Activated CD8-positive, alpha-beta memory T cell treated with anti-CD3 and anti-CD28 coated beads, Interleukin-2, amount 50 U/mL, for 24 hours (primary cell): ENCODE data around the gene GLT1D1.
A peak's percentile ranks its signal among the peaks of the same experiment; 100 is the strongest.
"Not testable (repeated sequence)": the region's sequence is repeated elsewhere in the genome, so short reads cannot be mapped to it uniquely, and the experiment has no call there.

Experiments
- DNase-seq: peaks from one replicate; pipeline ENCODE4 v3.0.0-alpha.2; 2020; ENCODE audit errors: extremely low read depth

GLT1D1 gene

DNA sequence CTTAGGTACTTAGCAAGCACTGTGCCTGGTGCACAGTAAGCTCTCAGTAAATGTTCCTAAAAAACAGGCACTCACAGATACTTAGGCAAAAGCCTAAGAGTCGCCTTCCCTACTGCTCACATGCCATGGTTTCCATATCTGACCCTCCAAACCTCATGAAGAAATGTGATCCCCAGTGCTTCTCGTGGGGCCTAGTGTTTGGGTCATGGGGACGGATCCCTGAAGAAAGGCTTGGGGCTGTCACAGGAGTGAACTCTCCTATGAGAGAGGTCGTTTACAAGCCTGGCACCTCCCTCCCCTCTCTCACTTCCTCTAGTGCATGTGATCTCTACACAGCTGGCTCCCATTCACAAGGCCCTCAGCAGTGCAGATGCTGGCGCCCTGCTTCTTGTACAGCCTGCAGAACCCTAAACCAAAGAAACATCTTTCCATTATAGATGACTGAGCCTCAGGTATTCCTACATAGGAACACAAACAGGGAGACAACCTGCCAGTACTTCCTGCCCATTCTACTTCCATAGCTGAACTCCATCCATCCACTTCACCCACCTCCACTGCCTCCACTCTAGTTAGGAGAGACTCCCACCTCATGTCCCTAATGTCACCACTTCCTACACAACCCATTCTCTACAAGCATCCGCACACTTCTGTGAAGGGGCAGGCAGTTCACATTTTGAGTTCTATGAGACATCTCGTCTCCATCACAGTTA lies 32.4 kb upstream of the GLT1D1 start:
- no peak for DNase-seq

DNA sequence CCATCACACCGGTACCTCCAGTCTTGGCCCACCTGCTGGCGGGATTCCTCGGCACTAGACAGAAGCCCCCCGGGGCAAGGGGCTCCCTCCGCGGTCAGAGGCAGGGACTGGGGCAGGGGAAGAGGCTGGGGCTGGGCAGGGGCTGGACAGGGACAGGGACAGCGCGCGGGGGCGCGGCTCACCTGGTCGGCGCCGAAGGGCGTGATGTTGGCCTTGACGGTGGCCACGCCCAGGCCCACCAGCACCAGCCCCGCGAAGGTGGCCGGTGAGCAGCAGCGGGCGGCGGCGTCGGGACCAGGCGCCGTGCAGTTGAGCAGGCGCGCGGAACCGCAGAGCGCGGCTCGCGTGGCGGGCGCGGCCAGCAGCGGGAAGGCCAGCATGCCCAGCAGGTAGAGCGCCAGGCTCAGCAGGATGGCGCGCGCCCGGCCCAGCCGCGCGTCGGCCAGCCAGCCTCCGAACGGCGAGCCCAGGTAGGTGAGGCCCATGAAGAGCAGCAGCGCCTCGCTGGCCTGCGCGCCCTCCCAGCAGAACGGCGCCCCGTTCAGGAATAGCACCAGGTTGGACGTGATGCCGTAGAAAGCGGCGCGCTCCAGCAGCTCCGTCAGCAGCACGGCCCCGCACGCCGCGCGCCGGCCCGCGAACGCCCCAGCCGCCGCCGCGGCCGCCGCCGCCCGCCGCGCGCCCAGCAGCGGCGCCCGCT lies 29.9 kb upstream of the GLT1D1 start:
- DNase-seq = no peak

- peak; percentile 87 for DNase-seq
These were observed 29.1 kb upstream of the GLT1D1 start, which contains the start of gene SLC15A4 for GRCh38 chr12:128823916-128824839. TSS of gene SLC15A4 (minus strand) at chr12:128823958. CDS start at chr12:128823943, 15 bp downstream.

DNA sequence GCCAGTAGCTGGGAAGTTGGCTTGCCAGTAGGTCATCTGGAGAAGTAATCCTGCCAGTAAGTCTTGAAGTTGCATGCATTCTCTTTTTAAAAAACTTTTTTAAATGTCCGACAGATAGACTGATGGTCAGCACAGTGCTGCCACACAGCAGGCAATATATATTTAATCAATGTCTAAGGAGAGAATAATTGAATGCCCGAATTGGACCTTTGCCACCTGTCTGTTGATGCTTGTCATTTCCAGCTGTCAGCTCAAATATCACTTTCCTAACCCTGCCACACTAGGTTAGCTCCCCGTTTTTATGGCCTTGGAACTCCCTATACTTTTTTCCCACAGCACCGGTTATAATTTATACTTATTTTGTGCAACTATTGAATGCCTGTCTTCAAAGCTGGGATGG lies 27.4 kb upstream of the GLT1D1 start:
- no peak for DNase-seq

- DNase-seq = no peak
These were observed 25.6 kb upstream of the GLT1D1 start for GRCh38 chr12:128827724-128828123.

DNA sequence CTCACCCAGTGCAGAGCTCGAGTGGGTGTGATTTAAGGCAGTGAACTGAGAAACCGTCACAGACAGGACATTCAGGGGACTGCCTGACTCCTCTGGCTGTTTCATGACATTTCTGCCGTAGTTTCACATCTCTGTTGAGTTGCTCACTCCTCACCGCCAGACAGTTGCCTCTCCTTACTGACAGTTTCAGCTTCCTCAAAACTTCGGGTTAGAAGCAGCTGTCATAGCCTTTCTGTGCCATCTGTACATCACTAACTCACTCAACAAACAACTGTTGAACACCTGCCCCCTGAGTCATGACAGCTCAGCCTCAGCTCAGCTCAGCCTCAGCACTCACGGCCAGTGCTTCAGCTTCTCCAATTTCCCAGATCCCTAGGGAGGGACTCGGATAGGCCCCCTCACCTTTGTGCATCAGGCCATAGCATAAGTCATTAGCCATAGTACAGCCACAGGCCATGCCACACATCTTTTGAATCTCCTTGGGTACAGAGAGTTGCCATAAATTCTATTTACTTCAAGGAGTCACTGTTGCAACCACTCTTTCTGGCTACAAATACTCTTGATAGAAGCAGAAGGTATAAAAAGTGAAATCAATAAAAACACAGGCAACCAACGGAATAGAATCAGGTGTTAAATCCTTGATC lies 23.3 kb upstream of the GLT1D1 start:
- no peak for DNase-seq

DNA sequence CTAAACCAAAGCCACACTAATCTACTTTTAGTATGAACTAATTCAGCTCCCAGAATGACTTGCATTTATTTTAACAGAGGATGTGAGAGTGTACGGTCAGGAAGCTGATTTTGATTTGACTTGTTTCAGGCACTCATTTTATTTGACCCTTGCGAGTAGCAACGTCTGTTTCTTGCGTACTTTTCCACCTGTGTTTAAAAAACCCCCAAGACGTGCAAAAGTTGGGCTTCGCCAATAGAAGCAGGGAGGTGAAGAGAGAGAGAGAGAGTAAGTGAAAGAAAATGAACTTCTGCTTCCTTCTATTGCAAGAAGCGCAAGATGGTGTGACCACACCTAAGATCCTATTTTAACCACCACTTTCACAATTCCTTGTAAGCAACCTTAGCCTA lies 22.8 kb upstream of the GLT1D1 start:
- no peak for DNase-seq

DNA sequence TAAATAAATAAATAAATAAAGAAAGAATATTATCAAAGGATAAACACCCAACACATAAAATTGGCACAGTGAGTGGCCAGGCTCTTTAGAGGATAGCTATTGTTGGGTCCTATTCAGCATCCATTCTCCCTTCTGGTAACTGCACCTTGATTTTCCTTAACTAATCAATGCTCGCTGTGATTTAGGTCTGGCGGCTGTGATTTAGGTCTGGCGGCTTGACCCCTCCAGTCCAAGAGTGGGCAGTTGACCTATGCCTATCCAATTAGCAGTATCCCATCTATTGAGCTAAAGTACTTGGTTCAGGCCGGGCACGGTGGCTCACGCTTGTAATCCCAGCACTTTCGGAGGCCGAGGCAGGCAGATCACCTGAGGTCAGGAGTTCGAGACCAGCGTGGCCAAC lies 19.9 kb upstream of the GLT1D1 start:
- DNase-seq = no peak

GRCh38 chr12:128839885-128840284 lies 13.4 kb upstream of the GLT1D1 start:
- DNase-seq = not testable (repeated sequence)

- no peak for DNase-seq
These were observed 12.3 kb upstream of the GLT1D1 start for GRCh38 chr12:128840862-128841468.

- DNase-seq = no peak
These were observed 10.7 kb upstream of the GLT1D1 start for GRCh38 chr12:128842579-128842978.

GRCh38 chr12:128843538-128843937 lies 9.7 kb upstream of the GLT1D1 start:
- no peak for DNase-seq

GRCh38 chr12:128844031-128844635 lies 9.1 kb upstream of the GLT1D1 start:
- DNase-seq = no peak

GRCh38 chr12:128846671-128847070 lies 6.6 kb upstream of the GLT1D1 start:
- DNase-seq = not testable (repeated sequence)

- DNase-seq = no peak
These were observed 4.9 kb upstream of the GLT1D1 start for GRCh38 chr12:128848371-128848770.

- DNase-seq = not testable (repeated sequence)
These were observed 3.5 kb upstream of the GLT1D1 start for GRCh38 chr12:128849806-128850205.

DNA sequence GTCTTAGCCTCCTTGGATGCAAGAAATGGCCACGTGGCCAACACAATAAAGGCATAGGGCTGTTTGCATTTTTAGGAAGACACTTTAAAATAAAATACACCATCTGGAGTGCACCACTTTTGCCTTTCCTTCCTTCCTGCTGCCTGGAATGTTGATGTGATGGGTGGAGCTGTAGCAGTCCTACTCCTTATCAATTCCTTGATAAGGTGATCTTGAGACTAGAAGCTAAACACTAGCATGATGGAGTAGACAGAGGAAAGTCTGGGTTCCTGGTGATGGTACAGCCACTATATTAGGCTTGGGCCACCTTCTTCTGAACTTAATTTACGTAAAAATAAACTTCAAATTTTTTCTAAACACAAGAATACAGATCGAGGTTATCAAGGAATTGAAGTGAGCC lies 2.9 kb upstream of the GLT1D1 start:
- no peak for DNase-seq

- DNase-seq = not testable (repeated sequence)
These were observed 1.8 kb upstream of the GLT1D1 start for GRCh38 chr12:128851429-128851828.

DNA sequence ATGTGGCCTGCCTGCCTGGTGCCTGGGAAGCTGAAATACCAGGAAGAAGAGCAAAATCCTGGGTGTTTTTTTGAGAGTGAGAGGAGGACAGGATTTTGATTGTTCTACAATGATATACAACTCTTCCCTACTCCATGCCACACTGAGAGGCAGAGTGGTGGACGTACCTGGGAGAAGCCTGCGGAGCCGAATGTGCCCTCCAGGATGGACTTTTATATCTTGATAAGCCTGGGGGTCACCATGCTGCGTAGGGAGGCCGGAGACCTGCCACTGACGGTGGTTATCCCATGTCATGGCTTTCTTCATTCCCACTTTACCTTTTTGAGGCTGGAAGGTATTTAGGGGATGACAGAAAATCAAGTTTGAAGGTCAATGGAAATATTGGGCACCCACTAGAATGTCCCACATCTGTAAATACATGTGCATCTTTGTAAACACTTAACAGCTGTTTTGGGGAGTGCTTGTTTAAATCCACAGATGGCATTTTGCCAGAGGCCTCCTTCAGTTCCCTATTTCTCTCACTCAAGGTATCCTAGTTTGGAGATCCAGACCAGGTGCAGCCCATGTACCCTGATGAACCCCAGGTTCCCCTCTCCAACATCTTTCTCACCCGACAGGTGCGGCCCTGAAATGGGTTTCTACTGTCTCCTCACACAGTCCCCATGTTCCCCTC lies 1.1 kb upstream of the GLT1D1 start:
- no peak for DNase-seq

DNA sequence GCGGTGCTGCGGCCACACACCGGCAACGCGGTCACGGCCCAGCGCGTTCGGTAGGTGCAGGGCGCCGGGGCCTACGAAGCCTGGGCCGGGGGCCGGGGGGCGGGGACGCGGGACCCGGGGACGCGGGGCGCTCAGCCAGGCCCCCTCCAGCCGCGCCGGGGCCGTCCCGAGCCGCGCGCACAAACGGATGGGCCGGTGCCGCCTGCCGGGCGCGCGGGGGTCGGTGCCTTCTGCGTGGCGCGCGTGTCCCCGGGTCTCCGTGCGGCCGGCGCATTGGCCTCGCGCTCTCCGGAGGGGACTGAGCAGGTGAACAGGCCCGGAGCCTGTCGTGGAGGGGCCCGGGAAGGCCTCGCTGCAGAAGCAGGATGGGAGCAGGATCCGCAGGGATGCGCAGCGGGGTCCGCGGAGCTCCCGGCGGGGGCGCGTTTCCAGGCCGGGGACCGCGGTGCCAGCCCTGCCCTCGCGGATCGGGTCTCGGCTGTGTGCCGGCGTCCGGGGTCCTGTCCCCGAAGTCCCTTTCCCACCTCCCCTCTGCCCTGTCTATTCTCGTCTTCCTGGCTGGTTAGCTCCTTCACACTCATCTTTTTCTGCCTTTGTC lies 421 bp downstream of the GLT1D1 start:
- no peak for DNase-seq
